ENCODE results near the gene MAB21L3.

Gene MAB21L3

GRCh38 chr1:116166655-116167054, 55.5 kb downstream of the MAB21L3 start:
- H3K27me3 ChIP-seq (replicated peaks; ENCODE audit: control insufficient read depth, insufficient read depth, low read length), result no peaks in the 10 kb centered on the region
- DNase-seq (ENCODE audit: low read depth), result no peak
- no peaks in the 10 kb centered on the region for H3K9me3 ChIP-seq (ENCODE audit: control insufficient read depth, low read length)
- no peak overlapping the region for H3K4me3 ChIP-seq (ENCODE audit: low read length)
- no peaks in the 10 kb centered on the region for H3K36me3 ChIP-seq (ENCODE audit: control insufficient read depth, insufficient read depth, low read length, severe bottlenecking)
- H3K4me1 ChIP-seq (ENCODE audit: control insufficient read depth, insufficient read depth, low read length), result peaks cover 41% of the 10 kb centered on the region
- H3K9ac ChIP-seq (ENCODE audit: low read length), result no peak overlapping the region

GRCh38 chr1:116167625-116168276, 56.6 kb downstream of the MAB21L3 start:
- Histone ChIP-seq H3K27me3 (replicated peaks; ENCODE audit: control insufficient read depth, insufficient read depth, low read length) (no peaks in the 10 kb centered on the region), H3K4me1 (ENCODE audit: control insufficient read depth, insufficient read depth, low read length) (peaks cover 41% of the 10 kb centered on the region), H3K9me3 (ENCODE audit: control insufficient read depth, low read length) (no peaks in the 10 kb centered on the region), H3K4me3 (ENCODE audit: low read length) (peak overlapping the region; percentile 76), H3K36me3 (ENCODE audit: control insufficient read depth, insufficient read depth, low read length, severe bottlenecking) (no peaks in the 10 kb centered on the region), H3K9ac (ENCODE audit: low read length) (peak overlapping the region; percentile 78)
- DNase-seq (ENCODE audit: low read depth), result peak; percentile 9

GRCh38 chr1:116168277-116169032, 57.3 kb downstream of the MAB21L3 start:
- Histone ChIP-seq H3K9ac (ENCODE audit: low read length) (peak overlapping the region; percentile 78), H3K27me3 (replicated peaks; ENCODE audit: control insufficient read depth, insufficient read depth, low read length) (peaks cover 3% of the 10 kb centered on the region), H3K36me3 (ENCODE audit: control insufficient read depth, insufficient read depth, low read length, severe bottlenecking) (no peaks in the 10 kb centered on the region), H3K4me3 (ENCODE audit: low read length) (peak overlapping the region; percentile 76), H3K9me3 (ENCODE audit: control insufficient read depth, low read length) (no peaks in the 10 kb centered on the region), H3K4me1 (ENCODE audit: control insufficient read depth, insufficient read depth, low read length) (peaks cover 41% of the 10 kb centered on the region)
- peak; percentile 78 for DNase-seq (ENCODE audit: low read depth)

- Histone ChIP-seq H3K4me1 (ENCODE audit: control insufficient read depth, insufficient read depth, low read length) (peaks cover 30% of the 10 kb centered on the region), H3K27me3 (replicated peaks; ENCODE audit: control insufficient read depth, insufficient read depth, low read length) (peaks cover 12% of the 10 kb centered on the region), H3K9me3 (ENCODE audit: control insufficient read depth, low read length) (no peaks in the 10 kb centered on the region), H3K9ac (ENCODE audit: low read length) (no peak overlapping the region), H3K4me3 (ENCODE audit: low read length) (no peak overlapping the region), H3K36me3 (ENCODE audit: control insufficient read depth, insufficient read depth, low read length, severe bottlenecking) (no peaks in the 10 kb centered on the region)
- no peak for DNase-seq (ENCODE audit: low read depth)
These were observed 58.7 kb downstream of the MAB21L3 start for GRCh38 chr1:116169898-116170297.

- Histone ChIP-seq H3K4me1 (ENCODE audit: control insufficient read depth, insufficient read depth, low read length) (peaks cover 19% of the 10 kb centered on the region), H3K36me3 (ENCODE audit: control insufficient read depth, insufficient read depth, low read length, severe bottlenecking) (no peaks in the 10 kb centered on the region), H3K9ac (ENCODE audit: low read length) (no peak overlapping the region), H3K27me3 (replicated peaks; ENCODE audit: control insufficient read depth, insufficient read depth, low read length) (peaks cover 13% of the 10 kb centered on the region), H3K9me3 (ENCODE audit: control insufficient read depth, low read length) (no peaks in the 10 kb centered on the region), H3K4me3 (ENCODE audit: low read length) (no peak overlapping the region)
- DNase-seq (ENCODE audit: low read depth), result no peak
These were observed 59.8 kb downstream of the MAB21L3 start for GRCh38 chr1:116170721-116171589.

GRCh38 chr1:116172666-116173065, 61.5 kb downstream of the MAB21L3 start:
- Histone ChIP-seq H3K4me3 (ENCODE audit: low read length) (no peak overlapping the region), H3K9me3 (ENCODE audit: control insufficient read depth, low read length) (no peaks in the 10 kb centered on the region), H3K4me1 (ENCODE audit: control insufficient read depth, insufficient read depth, low read length) (peaks cover 5% of the 10 kb centered on the region), H3K27me3 (replicated peaks; ENCODE audit: control insufficient read depth, insufficient read depth, low read length) (peaks cover 21% of the 10 kb centered on the region), H3K36me3 (ENCODE audit: control insufficient read depth, insufficient read depth, low read length, severe bottlenecking) (no peaks in the 10 kb centered on the region), H3K9ac (ENCODE audit: low read length) (no peak overlapping the region)
- no peak for DNase-seq (ENCODE audit: low read depth)

- Histone ChIP-seq H3K27me3 (replicated peaks; ENCODE audit: control insufficient read depth, insufficient read depth, low read length) (peaks cover 42% of the 10 kb centered on the region), H3K9ac (ENCODE audit: low read length) (no peak overlapping the region), H3K36me3 (ENCODE audit: control insufficient read depth, insufficient read depth, low read length, severe bottlenecking) (no peaks in the 10 kb centered on the region), H3K9me3 (ENCODE audit: control insufficient read depth, low read length) (no peaks in the 10 kb centered on the region), H3K4me3 (ENCODE audit: low read length) (no peak overlapping the region), H3K4me1 (ENCODE audit: control insufficient read depth, insufficient read depth, low read length) (no peaks in the 10 kb centered on the region)
- DNase-seq (ENCODE audit: low read depth), result no peak
These were observed 64.4 kb downstream of the MAB21L3 start for GRCh38 chr1:116175611-116176010.

- H3K27me3 ChIP-seq (replicated peaks; ENCODE audit: control insufficient read depth, insufficient read depth, low read length), result peaks cover 49% of the 10 kb centered on the region
- H3K36me3 ChIP-seq (ENCODE audit: control insufficient read depth, insufficient read depth, low read length, severe bottlenecking), result no peaks in the 10 kb centered on the region
- no peaks in the 10 kb centered on the region for H3K4me1 ChIP-seq (ENCODE audit: control insufficient read depth, insufficient read depth, low read length)
- H3K4me3 ChIP-seq (ENCODE audit: low read length), result no peak overlapping the region
- DNase-seq (ENCODE audit: low read depth), result no peak
- no peak overlapping the region for H3K9ac ChIP-seq (ENCODE audit: low read length)
- no peaks in the 10 kb centered on the region for H3K9me3 ChIP-seq (ENCODE audit: control insufficient read depth, low read length)
These were observed 65.1 kb downstream of the MAB21L3 start for GRCh38 chr1:116176306-116176789.

GRCh38 chr1:116177861-116178260, 66.7 kb downstream of the MAB21L3 start:
- Histone ChIP-seq H3K36me3 (ENCODE audit: control insufficient read depth, insufficient read depth, low read length, severe bottlenecking) (no peaks in the 10 kb centered on the region), H3K9ac (ENCODE audit: low read length) (no peak overlapping the region), H3K4me3 (ENCODE audit: low read length) (no peak overlapping the region), H3K4me1 (ENCODE audit: control insufficient read depth, insufficient read depth, low read length) (no peaks in the 10 kb centered on the region), H3K27me3 (replicated peaks; ENCODE audit: control insufficient read depth, insufficient read depth, low read length) (peaks cover 56% of the 10 kb centered on the region), H3K9me3 (ENCODE audit: control insufficient read depth, low read length) (no peaks in the 10 kb centered on the region)
- no peak for DNase-seq (ENCODE audit: low read depth)

- no peak for DNase-seq (ENCODE audit: low read depth)
- Histone ChIP-seq H3K4me1 (ENCODE audit: control insufficient read depth, insufficient read depth, low read length) (no peaks in the 10 kb centered on the region), H3K9ac (ENCODE audit: low read length) (no peak overlapping the region), H3K9me3 (ENCODE audit: control insufficient read depth, low read length) (peaks cover 4% of the 10 kb centered on the region), H3K4me3 (ENCODE audit: low read length) (no peak overlapping the region), H3K36me3 (ENCODE audit: control insufficient read depth, insufficient read depth, low read length, severe bottlenecking) (no peaks in the 10 kb centered on the region), H3K27me3 (replicated peaks; ENCODE audit: control insufficient read depth, insufficient read depth, low read length) (peaks cover 56% of the 10 kb centered on the region)
These were observed 67.6 kb downstream of the MAB21L3 start for GRCh38 chr1:116178837-116179236.

- Histone ChIP-seq H3K27me3 (replicated peaks; ENCODE audit: control insufficient read depth, insufficient read depth, low read length) (peaks cover 52% of the 10 kb centered on the region), H3K4me1 (ENCODE audit: control insufficient read depth, insufficient read depth, low read length) (no peaks in the 10 kb centered on the region)
- no peak for DNase-seq (ENCODE audit: low read depth)
These were observed 68.2 kb downstream of the MAB21L3 start for GRCh38 chr1:116179419-116179818.

More at GRCh38 chr1:116179419-116179818, 68.2 kb downstream of the MAB21L3 start:
- Histone ChIP-seq H3K9ac (ENCODE audit: low read length) (no peak overlapping the region), H3K9me3 (ENCODE audit: control insufficient read depth, low read length) (peaks cover 4% of the 10 kb centered on the region), H3K36me3 (ENCODE audit: control insufficient read depth, insufficient read depth, low read length, severe bottlenecking) (no peaks in the 10 kb centered on the region), H3K4me3 (ENCODE audit: low read length) (no peak overlapping the region)

Measured in adipocyte (in vitro differentiated cells).